ENCODE results near the gene RCAN2.

GRCh38 chr6:46279874-46280273, 211.4 kb downstream of the RCAN2 start:
- TF ChIP-seq, protein P1, sequence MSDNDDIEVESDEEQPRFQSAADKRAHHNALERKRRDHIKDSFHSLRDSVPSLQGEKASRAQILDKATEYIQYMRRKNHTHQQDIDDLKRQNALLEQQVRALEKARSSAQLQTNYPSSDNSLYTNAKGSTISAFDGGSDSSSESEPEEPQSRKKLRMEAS (IDR thresholded peaks at IDR 0.05; ENCODE audit: insufficient read depth, insufficient read length), result no peak
- TF ChIP-seq, protein P2, sequence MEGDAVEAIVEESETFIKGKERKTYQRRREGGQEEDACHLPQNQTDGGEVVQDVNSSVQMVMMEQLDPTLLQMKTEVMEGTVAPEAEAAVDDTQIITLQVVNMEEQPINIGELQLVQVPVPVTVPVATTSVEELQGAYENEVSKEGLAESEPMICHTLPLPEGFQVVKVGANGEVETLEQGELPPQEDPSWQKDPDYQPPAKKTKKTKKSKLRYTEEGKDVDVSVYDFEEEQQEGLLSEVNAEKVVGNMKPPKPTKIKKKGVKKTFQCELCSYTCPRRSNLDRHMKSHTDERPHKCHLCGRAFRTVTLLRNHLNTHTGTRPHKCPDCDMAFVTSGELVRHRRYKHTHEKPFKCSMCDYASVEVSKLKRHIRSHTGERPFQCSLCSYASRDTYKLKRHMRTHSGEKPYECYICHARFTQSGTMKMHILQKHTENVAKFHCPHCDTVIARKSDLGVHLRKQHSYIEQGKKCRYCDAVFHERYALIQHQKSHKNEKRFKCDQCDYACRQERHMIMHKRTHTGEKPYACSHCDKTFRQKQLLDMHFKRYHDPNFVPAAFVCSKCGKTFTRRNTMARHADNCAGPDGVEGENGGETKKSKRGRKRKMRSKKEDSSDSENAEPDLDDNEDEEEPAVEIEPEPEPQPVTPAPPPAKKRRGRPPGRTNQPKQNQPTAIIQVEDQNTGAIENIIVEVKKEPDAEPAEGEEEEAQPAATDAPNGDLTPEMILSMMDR (IDR thresholded peaks at IDR 0.05; ENCODE audit: extremely low read depth in 1 of 2, insufficient read depth in 1 of 2, low read depth in 1 of 2, low read length in 2 of 2), result no peak
- TF ChIP-seq POLR2A (IDR thresholded peaks at IDR 0.05; ENCODE audit: low read depth, low read length), result no peak
- no peak for TF ChIP-seq EZH2 (IDR thresholded peaks at IDR 0.05; ENCODE audit: borderline replicate concordance, low read depth, low read length, severe bottlenecking)
- TF ChIP-seq POLR2AphosphoS5 (IDR thresholded peaks at IDR 0.05; ENCODE audit: insufficient read depth, low read depth, low read length), result no peak
- no peak for TF ChIP-seq JUN (IDR thresholded peaks at IDR 0.05; ENCODE audit: borderline replicate concordance, insufficient read depth, insufficient read length, low read depth)
- no peak for TF ChIP-seq GATA2 (IDR thresholded peaks at IDR 0.05; ENCODE audit: insufficient read depth, insufficient read length, low read depth, low read length)
- TF ChIP-seq MYC (IDR thresholded peaks at IDR 0.05; ENCODE audit: low read depth, low read length), result no peak
